Stimulated activated CD4-positive, alpha-beta T cell treated with anti-CD3 and anti-CD28 coated beads, TNF-alpha, amount 100 ng/mL, for 4 hours (primary cell): ENCODE data around the gene NFATC2IP.
A peak's percentile ranks its signal among the peaks of the same experiment; 100 is the strongest.
"Not testable (repeated sequence)": the region's sequence is repeated elsewhere in the genome, so short reads cannot be mapped to it uniquely, and the experiment has no call there.

Source experiments
- DNase-seq, 3 experiments: peaks; one replicate each; pipeline ENCODE4 v3.0.0-alpha.2; 2020; ENCODE audit warnings: low read depth in 3 of 3

NFATC2IP gene

GRCh38 chr16:28998837-28999236, 48.1 kb downstream of the NFATC2IP start:
- no peak for DNase-seq

GRCh38 chr16:28999577-28999976, 48.8 kb downstream of the NFATC2IP start:
- DNase-seq: no peak

- no peak for DNase-seq
Measured at GRCh38 chr16:29000019-29000418, 49.3 kb downstream of the NFATC2IP start.

GRCh38 chr16:29004496-29005139, 53.9 kb downstream of the NFATC2IP start:
- not testable (repeated sequence) for DNase-seq

GRCh38 chr16:29007730-29008593, 57.2 kb downstream of the NFATC2IP start:
- peak in 2 of 3 experiments; percentile 43 to 63 for DNase-seq

GRCh38 chr16:29009050-29009837, 58.5 kb downstream of the NFATC2IP start:
- no peak for DNase-seq

- no peak for DNase-seq
Measured at GRCh38 chr16:29009838-29010166, 59.1 kb downstream of the NFATC2IP start.

- no peak for DNase-seq
Measured at GRCh38 chr16:29011112-29011511, 60.4 kb downstream of the NFATC2IP start.

GRCh38 chr16:29011851-29012250, 61.1 kb downstream of the NFATC2IP start:
- no peak for DNase-seq

- no peak for DNase-seq
Measured at GRCh38 chr16:29012913-29013553, 62.3 kb downstream of the NFATC2IP start.

GRCh38 chr16:29014561-29015069, 63.9 kb downstream of the NFATC2IP start:
- DNase-seq: no peak
